Rectal smooth muscle tissue (tissue), 1 donor: ENCODE results near the gene RGS16.

ENCODE experiments used
- H3K27ac ChIP-seq: one replicate; pipeline ENCODE4 v1.7.0; 2013; ENCODE audit warnings: low read depth, low read length, inconsistent platforms
- H3K27me3 ChIP-seq: one replicate; pipeline ENCODE4 v1.7.0; 2013; ENCODE audit warnings: low read length; ENCODE audit not compliant: control insufficient read depth, insufficient read depth
- H3K36me3 ChIP-seq: one replicate; pipeline ENCODE4 v1.7.0; 2013; ENCODE audit warnings: low read length; ENCODE audit not compliant: control insufficient read depth, insufficient read depth
- H3K4me1 ChIP-seq: one replicate; pipeline ENCODE4 v1.7.0; 2013; ENCODE audit warnings: low read length; ENCODE audit not compliant: control insufficient read depth, insufficient read depth
- H3K4me3 ChIP-seq: one replicate; pipeline ENCODE4 v1.7.0; 2013; ENCODE audit warnings: low read length
- H3K9ac ChIP-seq: one replicate; pipeline ENCODE4 v1.7.0; 2013; ENCODE audit warnings: low read length

RGS16 gene

DNA sequence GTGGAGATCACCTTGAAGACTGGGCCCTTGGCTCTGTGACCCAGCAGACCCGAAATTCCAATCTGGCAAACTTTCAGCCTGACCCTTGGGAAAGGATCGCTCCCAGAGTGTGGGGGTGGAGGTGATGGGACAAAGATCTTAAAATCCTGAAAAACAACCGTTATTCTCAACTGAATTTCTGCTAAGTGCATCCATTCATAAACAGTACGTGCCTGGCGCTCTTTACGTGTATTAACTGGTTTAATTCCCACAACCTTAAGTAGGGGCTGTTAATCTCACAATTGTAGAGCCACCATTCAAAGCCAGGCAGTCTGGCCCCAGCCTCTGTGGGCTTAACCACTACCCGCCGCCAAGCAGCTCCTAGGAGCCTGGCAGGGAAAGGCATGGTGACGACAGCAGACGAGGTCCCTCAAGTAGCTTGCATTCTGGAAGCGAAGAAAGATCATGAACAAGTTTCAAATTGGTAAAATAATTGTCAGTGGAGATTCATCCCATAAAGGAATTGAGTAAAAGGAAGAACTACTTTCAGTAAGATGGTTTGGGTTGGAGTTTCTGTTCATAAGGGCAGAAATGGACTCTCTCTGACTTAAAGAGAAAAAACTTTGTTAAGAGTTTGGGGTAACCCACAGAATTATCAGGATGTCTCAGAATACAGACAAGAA lies 11.4 kb upstream of the RGS16 start:
- no peaks in the 10 kb centered on the region for H3K36me3 ChIP-seq
- peak overlapping the region; percentile 33 for H3K9ac ChIP-seq
- H3K27ac ChIP-seq = peak overlapping the region; percentile 79
- peak overlapping the region; percentile 58 for H3K4me3 ChIP-seq
- no peaks in the 10 kb centered on the region for H3K27me3 ChIP-seq
- peaks cover 5% of the 10 kb centered on the region for H3K4me1 ChIP-seq

DNA sequence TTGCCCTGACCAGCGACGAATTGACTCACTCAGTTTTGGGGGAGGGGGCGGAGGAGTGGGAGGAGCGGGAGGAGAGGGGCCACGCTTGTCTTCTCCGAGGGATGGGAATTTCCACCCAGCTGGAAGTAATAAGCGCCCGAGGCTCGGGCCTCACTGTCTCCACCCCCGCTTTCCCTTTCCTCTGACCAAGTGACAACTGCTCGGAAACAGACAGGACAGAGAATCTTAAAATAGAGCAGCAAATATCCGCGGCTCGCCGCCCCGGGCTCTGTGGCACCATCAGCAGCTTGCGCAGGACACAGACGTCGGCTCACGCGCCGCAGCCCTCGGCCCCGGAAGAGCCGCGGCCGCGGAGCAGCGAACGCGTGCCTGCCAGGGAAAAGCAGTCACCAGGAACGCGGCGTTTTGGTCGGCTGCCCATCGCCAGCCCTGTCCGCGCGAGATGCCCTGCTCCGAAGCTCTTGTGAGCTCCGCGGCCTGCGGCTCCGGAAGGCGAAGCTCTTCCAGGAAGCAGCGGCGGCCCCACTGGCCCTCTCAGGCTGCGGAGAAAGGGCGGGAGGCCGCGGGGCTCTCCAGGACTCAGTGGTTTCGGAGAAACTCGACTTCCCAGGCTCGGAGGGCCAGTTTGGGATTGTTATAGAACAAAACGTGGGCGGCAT lies 10.7 kb upstream of the RGS16 start:
- peak overlapping the region; percentile 79 for H3K27ac ChIP-seq
- peak overlapping the region; percentile 33 for H3K9ac ChIP-seq
- no peaks in the 10 kb centered on the region for H3K36me3 ChIP-seq
- H3K4me3 ChIP-seq = peak overlapping the region; percentile 58
- H3K27me3 ChIP-seq = no peaks in the 10 kb centered on the region
- peaks cover 5% of the 10 kb centered on the region for H3K4me1 ChIP-seq

DNA sequence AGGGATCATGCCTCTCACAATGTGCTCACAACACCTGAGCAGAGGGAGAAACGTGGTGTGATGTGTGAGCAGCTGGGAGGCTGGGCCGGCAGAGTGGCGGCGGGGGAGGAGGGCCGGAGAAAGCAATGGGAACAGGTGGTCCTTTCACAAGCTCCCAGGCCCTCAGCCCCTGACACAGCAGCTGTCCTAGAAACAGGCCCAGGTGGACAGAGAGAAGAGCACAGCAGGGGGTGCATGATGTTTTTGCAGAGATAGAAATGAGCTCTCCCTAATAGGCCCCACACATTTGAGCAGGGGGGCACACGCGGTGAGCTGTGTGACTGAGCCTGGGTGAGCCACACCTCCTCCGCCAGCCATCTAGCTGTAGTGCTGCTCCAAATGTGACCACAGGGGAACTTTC lies 7.6 kb upstream of the RGS16 start:
- Histone ChIP-seq H3K27ac (no peak overlapping the region), H3K27me3 (no peaks in the 10 kb centered on the region), H3K9ac (no peak overlapping the region), H3K36me3 (no peaks in the 10 kb centered on the region), H3K4me3 (no peak overlapping the region), H3K4me1 (peaks cover 5% of the 10 kb centered on the region)

DNA sequence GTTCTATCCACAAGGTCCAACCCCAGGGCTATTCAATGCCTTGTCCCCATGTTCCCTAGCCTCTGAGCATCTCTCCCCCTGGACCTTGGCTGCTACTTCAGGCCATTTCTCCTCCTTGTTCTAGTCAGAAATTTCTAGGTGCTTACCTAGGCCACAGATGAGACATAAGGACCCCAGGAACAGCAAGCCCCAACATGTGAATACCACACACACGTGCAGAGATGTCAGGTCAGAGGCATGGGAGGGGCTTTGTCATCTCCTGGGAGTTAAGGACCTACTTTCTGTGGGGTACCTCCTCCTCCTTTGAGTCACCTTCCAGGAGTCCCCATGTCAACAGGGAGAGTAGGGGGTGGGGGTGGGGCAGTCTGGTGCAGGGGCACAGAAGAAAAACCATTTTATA lies 7.1 kb upstream of the RGS16 start:
- no peaks in the 10 kb centered on the region for H3K36me3 ChIP-seq
- no peak overlapping the region for H3K27ac ChIP-seq
- H3K27me3 ChIP-seq = no peaks in the 10 kb centered on the region
- H3K9ac ChIP-seq = no peak overlapping the region
- no peak overlapping the region for H3K4me3 ChIP-seq
- H3K4me1 ChIP-seq = peaks cover 5% of the 10 kb centered on the region

DNA sequence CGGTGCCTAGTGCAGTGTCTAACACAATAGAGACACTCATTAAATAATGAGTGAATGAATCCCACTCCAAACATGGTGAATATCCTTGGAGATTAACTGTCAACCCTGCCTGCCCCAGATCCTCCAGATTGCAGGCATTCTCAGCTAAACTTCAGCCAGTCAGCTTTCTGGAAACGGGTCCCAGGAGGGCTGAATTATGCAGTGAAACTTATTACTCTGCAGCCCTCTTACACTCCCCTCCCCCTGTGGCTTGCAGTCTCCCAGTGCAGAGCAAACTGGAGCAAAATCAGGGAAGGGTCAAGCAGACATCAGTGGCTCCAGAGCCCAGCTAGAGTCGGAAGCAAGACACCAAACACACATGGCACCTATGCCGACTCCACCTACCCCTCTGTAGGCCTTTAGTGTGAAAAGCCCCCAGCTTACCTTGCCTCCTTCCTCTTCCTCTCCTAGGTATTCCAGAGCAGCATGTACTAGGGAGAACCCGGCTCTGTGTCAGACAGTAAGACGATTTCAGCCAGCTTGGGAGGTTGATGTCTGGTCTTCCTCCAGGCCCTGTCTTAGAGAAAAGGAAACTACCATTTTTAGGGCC lies 6.5 kb upstream of the RGS16 start:
- Histone ChIP-seq H3K9ac (no peak overlapping the region), H3K4me3 (no peak overlapping the region), H3K27ac (no peak overlapping the region), H3K27me3 (no peaks in the 10 kb centered on the region), H3K4me1 (peaks cover 2% of the 10 kb centered on the region), H3K36me3 (no peaks in the 10 kb centered on the region)

DNA sequence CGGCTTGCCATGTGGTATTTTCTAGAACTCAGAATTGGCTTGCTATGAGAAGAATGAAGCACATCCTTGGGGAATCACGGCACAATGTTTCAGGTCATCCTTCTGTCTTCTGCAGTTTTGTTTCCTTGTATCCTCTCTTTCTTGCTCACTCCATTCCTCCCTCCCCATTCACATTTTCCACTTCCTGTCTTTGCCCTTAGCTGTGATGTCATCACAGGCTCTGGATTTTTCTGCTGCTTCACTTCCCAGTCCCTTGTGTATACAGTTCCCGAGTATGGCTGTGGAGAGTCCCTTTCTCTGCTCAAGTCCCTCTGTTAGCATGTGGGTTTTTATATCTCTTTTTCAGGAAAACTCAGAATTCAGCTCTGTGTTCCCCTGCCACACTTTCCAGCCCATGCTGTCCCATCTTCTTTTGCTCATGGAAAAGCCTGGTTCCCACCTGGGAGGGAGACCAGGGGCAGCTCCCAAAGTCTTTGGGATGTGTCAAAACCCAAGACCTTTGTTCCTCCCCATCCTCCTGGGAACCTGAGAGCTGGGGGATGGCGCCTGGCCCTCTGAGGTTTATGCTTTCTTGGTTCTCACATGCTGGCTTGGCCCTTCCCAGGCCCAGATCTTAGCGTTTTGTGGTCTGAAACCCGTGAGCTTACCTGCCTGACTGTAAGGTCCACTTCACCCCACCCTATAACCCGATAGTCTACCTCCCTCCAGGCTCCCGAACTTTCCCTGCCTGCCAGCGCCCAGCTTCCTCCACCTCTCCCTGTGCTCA lies 4.8 kb upstream of the RGS16 start:
- no peak overlapping the region for H3K27ac ChIP-seq
- no peaks in the 10 kb centered on the region for H3K27me3 ChIP-seq
- H3K36me3 ChIP-seq = no peaks in the 10 kb centered on the region

DNA sequence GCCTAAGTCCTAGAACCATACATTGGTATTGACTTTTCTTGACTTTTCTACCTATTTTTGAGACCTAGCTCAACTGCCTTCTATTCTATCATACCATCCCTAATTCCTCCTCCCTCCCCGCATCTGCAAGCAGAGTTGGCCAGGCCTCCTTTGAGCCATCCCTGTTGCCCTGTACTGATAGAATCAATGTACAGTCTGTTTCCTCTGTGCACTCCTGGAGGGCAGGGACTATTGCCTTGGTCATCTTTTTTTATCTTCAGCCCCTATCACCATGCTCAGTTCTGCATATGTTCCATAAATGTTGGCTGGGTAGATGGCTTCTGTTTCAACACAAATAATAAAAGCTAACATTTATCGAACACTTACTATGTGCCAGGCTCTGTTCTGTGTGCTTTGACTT lies 4.0 kb upstream of the RGS16 start:
- Histone ChIP-seq H3K4me1 (peaks cover 5% of the 10 kb centered on the region), H3K36me3 (no peaks in the 10 kb centered on the region), H3K4me3 (no peak overlapping the region), H3K9ac (no peak overlapping the region), H3K27ac (no peak overlapping the region), H3K27me3 (no peaks in the 10 kb centered on the region)

More for the DNA sequence above, 4.8 kb upstream of the RGS16 start:
- Histone ChIP-seq H3K4me1 (peaks cover 5% of the 10 kb centered on the region), H3K4me3 (no peak overlapping the region), H3K9ac (no peak overlapping the region)

DNA sequence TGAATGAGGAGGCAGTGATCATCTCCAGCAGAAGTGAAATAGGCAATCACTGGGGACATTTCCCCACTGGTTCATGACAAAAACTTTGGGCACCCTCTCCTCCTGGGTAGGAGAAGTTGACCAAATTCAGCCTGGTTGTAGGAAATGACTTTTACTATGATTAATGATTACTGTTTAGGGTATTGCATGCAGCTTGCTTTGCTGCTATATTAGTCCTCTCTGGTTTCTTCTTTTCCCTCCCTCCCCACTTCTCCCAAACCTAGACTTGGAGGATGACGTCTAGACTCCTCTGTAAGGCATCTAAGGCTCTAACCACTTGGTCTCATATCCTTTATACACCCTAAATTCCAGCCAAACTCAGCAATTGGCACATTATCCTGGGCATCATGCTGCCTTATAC lies 3.4 kb upstream of the RGS16 start:
- no peak overlapping the region for H3K27ac ChIP-seq
- H3K9ac ChIP-seq = no peak overlapping the region
- no peaks in the 10 kb centered on the region for H3K36me3 ChIP-seq
- H3K27me3 ChIP-seq = no peaks in the 10 kb centered on the region
- peaks cover 5% of the 10 kb centered on the region for H3K4me1 ChIP-seq
- H3K4me3 ChIP-seq = no peak overlapping the region

DNA sequence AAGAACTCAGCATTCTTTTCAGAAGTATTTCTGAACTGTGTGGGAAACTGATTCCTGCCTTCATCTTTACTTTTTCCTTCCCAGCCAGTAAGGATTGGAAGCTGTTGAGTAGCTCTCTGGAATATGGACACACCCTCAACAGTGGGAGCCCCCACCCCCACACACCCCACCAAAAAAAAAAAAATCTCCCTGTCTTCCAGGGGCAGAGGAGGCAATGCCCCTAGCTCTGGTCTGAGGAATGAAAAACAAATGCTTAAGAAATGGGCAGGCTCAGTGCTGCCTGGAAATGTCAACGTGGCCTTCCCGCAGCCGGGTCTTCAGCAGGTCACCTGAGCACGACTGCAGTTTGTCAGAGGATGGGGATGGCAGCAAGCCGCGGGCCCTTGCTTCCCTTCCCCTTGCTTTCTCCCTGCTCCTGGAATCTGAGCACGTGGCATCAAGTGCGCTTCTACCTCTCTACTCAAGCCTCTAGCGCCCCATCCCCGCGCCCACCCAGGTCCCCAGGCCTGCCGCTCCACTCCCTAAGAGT lies 479 bp downstream of the RGS16 start:
- Histone ChIP-seq H3K4me1 (peaks cover 5% of the 10 kb centered on the region), H3K27me3 (no peaks in the 10 kb centered on the region), H3K4me3 (peak overlapping the region; percentile 80), H3K36me3 (peaks cover 2% of the 10 kb centered on the region), H3K9ac (peak overlapping the region; percentile 16), H3K27ac (peak overlapping the region; percentile 58)

DNA sequence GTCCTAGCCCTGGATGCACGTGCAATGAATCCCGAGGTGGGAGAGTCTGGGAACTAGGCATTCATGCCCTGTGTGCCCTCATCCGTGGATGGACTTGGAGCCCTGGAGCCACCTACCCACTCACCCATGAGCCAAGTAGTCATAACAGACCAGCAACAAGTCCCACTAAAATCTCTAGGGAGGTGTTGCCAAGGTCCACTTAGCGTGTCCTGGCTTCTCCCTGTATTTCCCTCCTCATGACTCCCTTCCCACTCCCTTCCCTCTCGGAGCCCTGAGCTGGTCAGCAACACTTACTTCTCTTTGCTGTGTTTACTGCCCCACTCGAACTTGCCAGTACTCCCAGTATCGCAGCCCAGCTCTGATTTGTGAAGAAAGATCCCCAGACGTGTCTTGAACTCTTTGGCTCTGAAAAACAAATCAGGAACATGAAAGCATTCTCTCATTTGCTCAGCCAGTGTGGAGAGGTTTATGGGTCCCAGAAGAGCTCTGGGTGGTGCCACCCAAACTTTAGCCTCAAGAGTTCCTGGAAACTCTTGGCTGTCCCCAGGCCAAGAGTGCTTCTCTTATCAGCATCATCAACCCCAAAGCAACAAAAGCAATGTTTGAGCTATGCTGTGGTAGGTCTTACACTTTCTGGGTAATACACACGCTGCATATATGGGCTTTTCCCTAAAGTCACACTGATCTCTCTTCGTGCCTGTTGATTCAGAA lies 1.1 kb downstream of the RGS16 start:
- H3K27ac ChIP-seq = peak overlapping the region; percentile 46
- H3K9ac ChIP-seq = no peak overlapping the region
- H3K27me3 ChIP-seq = no peaks in the 10 kb centered on the region
- H3K4me1 ChIP-seq = peaks cover 5% of the 10 kb centered on the region
- peak overlapping the region; percentile 80 for H3K4me3 ChIP-seq
- H3K36me3 ChIP-seq = peaks cover 2% of the 10 kb centered on the region

DNA sequence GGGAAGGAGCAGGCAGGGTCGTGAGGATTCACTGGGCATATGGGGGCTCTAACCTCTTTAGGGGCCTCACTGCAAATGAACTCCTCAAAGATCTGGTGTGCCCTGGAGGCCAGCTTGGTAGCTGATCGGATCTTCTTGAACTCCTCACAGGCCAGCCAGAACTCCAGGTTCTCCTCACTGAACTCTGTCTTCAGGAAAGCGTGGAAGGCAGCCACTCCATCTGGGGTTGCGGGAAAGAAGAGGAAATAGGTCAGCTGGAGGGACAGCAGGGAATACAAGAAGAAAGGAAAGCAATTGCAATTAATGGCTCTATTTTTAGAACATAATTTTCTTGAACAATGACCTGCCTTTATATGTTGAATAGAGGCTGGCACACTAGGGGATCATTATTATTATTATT lies 2.3 kb downstream of the RGS16 start:
- Histone ChIP-seq H3K9ac (no peak overlapping the region), H3K36me3 (peaks cover 2% of the 10 kb centered on the region), H3K4me3 (no peak overlapping the region), H3K27ac (peak overlapping the region; percentile 3), H3K27me3 (no peaks in the 10 kb centered on the region), H3K4me1 (peaks cover 5% of the 10 kb centered on the region)

DNA sequence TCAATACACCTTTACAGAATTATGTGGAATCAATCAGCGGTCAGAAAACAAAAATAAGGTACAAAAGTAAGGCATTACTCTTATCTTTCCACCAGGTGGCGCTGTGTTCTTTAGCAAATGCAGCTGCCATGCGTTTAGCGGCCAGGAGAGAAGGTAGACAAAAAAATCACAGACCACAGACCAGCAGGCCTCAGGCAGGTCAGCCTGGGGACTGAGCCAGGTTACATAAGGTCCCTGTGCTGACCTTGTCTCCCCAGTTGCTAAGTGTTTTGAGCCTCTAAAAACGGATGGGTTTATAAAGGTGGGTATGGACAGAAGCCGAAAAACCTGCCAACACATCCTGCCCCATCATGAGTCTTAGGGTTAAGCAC lies 2.8 kb downstream of the RGS16 start:
- peaks cover 5% of the 10 kb centered on the region for H3K4me1 ChIP-seq
- peaks cover 2% of the 10 kb centered on the region for H3K36me3 ChIP-seq
- no peaks in the 10 kb centered on the region for H3K27me3 ChIP-seq
- peak overlapping the region; percentile 9 for H3K4me3 ChIP-seq
- H3K27ac ChIP-seq = peak overlapping the region; percentile 3
- no peak overlapping the region for H3K9ac ChIP-seq
